HepG2 (cell line): ENCODE results near the gene SH2D2A. TPM values are rescaled to one million over a fixed set of nuclear protein-coding genes. Genes with fewer than 3 reads are reported as not detected.

ENCODE experiments used
- NFIC ChIP-seq: IDR thresholded peaks from 2 replicates; pipeline ENCODE4 v1.6.1; 2012; ENCODE audit warnings: mild to moderate bottlenecking, low read length, inconsistent platforms
- POLR2A ChIP-seq, 2 experiments: IDR thresholded peaks; 2 replicates each; pipeline ENCODE4 v1.6.1; 2011; ENCODE audit warnings: low read depth in 2 of 2, low read length in 2 of 2, mild to moderate bottlenecking in 1 of 2, moderate library complexity in 1 of 2; ENCODE audit not compliant: insufficient read depth in 1 of 2
- ZNF407 ChIP-seq: sonication (generic); formaldehyde crosslinking; IDR thresholded peaks from one replicate; pipeline ENCODE4 v1.5.1; 2020; ENCODE audit warnings: mild to moderate bottlenecking, missing genetic modification reagents; ENCODE audit errors: not compliant biosample characterization
- polyA plus RNA-seq, 8 experiments: library from polyadenylated mRNA; depleted of rRNA in 3 of 8; stranded (reverse) in 7 of 8; unstranded in 1 of 8; fragments of >200 nt; fragmentation: Illumina TruSeq in 4 of 8; extraction: Trizol in 4 of 8; gene quantifications; 2 replicates each; pipeline versions ENCODE4 v1.2.1 to v1.2.3, GENCODE V29; 2011 to 2016; ENCODE audit warnings: low read depth in 4 of 8, missing spikeins in 1 of 8, mixed read lengths in 1 of 8; ENCODE audit not compliant: insufficient read depth in 1 of 8
- total RNA-seq, 5 experiments: library from RNA; depleted of rRNA; stranded (reverse); fragments of >200 nt; fragmentation: Illumina TruSeq; extraction: Trizol; gene quantifications; 2 replicates each; pipeline ENCODE4 v1.2.3, GENCODE V29; 2016; ENCODE audit warnings: low read depth in 1 of 5

The SH2D2A gene
- total and polyA plus RNA-seq, 2 of the 13 experiments (the other 11 are each of a cell fraction or from before 2014, with no cell fraction given) = 0.57 to 0.73 TPM

DNA sequence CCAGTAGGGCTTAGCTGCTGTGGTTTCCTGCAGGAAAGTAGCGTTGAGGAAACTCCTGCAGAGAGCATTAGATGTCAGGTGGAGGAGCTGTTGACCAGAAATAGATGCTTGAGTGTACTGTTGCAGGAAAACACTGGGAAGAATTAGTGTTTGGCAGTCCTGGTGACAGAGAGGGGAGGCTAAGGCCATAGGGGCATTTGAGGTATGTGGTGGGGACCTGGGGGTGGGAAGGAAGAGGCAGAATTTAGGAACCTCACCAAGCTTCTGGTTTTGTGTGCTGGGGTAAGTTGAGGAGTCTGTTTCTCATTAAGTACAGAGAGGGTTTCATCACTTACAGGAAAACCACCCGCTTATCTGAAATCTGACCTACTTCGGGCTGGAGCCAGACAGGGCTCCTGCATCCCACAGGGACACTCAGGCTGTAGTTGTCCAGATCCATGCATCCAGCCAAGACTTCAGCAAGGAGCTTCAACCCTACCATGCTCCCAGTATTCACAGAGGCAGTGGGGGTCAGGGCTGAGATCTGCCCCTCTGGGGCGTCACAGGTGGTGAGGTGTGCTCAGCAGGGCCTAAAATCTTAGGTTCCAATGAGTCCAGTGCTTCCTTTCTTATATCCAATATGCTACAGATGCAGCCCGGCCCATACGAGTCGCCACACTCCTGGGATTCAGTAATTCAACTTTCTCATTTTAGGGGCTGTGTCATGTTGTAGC, 15.1 kb downstream of the SH2D2A start (continued):
- TF ChIP-seq ZNF407 (CRISPR knock-in tag) (no peak), NFIC (no peak), POLR2A (IDR thresholded peaks at IDR 0.05; ENCODE audit: insufficient read depth in 1 of 2, low read depth in 2 of 2, low read length in 2 of 2) (peak in 1 of 2 experiments; percentile 18; a peak in 1 of 4 replicates)
- TF ChIP-seq, all 625 proteins: peak for 3
